Subcutaneous adipose tissue (tissue), 4 donors: Measurements from ENCODE around the gene DSG2. TPM values are rescaled to one million over a fixed set of nuclear protein-coding genes. Genes with fewer than 3 reads are reported as not detected.

Source experiments
- total RNA-seq, 4 donors: library from RNA; depleted of rRNA; stranded (reverse); fragments of >200 nt; gene quantifications; one replicate each; pipeline ENCODE4 v1.1.0, GENCODE V29; 2016
- TF ChIP-seq, protein P1 (sequence below): fragments of 450-650 bp; IDR thresholded peaks from one replicate; pipeline ENCODE4 v1.5.1; 2016; ENCODE audit warnings: low read depth, mild to moderate bottlenecking, control low read depth, antibody characterized with exemption, moderate library complexity

Gene DSG2
- total RNA-seq, 4 donors from 2014 or later = 10.8 to 39.9 (median 18.8) TPM

DNA sequence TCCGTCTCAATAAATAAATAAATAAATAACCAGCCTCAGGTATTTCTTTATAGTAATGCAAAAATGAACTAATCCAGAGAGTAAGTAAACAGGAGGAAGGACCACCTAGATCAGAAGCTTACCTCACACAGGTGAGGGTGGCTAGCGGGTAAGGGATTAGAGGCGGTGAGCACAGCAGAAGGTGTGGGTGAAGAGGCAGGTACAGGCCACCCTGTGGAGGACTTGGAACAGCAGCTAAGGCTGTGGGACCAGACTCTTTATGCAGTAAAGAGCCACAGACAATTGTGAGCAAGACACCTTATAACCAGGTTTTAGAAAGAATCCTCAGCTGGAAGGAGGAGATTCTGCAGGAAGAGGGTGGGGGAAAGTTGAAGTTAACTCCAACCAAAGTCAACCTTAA is 59.5 kb downstream of the DSG2 start:
- TF ChIP-seq, protein P1, sequence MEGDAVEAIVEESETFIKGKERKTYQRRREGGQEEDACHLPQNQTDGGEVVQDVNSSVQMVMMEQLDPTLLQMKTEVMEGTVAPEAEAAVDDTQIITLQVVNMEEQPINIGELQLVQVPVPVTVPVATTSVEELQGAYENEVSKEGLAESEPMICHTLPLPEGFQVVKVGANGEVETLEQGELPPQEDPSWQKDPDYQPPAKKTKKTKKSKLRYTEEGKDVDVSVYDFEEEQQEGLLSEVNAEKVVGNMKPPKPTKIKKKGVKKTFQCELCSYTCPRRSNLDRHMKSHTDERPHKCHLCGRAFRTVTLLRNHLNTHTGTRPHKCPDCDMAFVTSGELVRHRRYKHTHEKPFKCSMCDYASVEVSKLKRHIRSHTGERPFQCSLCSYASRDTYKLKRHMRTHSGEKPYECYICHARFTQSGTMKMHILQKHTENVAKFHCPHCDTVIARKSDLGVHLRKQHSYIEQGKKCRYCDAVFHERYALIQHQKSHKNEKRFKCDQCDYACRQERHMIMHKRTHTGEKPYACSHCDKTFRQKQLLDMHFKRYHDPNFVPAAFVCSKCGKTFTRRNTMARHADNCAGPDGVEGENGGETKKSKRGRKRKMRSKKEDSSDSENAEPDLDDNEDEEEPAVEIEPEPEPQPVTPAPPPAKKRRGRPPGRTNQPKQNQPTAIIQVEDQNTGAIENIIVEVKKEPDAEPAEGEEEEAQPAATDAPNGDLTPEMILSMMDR = no peak

DNA sequence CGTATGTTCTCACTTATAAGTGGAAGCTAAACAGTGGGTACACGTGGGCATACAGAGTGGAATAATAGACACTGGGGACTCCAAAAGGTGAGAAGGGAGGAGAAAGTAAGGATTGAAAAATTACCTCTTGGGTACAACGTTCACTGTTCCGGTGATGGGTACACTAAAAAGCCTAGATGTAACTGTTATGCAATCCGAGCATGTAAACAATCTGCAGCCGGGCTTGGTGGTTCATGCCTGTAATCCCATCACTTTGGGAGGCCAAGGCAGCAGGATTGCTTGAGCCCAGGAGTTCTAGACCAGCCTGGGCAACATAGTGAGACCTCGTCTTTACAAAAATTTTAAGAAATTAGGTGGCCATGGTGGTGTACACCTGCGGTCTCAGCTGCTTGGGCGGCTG is 60.6 kb downstream of the DSG2 start:
- TF ChIP-seq, protein P1 = no peak

DNA sequence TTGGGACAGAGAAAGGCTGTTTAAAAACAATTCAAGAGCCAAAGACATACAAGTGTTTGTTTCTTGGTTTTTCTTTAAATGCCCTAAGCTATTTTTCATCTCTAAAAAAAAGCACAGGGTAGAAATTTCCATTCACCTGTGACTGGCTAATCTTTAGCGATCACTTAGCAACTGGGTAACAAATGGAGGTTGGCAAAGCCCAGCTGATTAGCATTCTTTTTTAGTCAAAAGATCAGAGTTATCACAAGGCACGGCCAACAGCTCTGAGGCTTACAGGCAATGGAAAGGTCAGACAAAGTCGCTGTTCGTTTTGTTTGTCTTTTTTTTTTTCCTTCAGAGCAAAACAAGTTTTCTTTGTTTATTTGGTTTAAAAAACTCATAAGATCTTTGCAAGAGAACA is 64.7 kb downstream of the DSG2 start:
- TF ChIP-seq, protein P1 = no peak

DNA sequence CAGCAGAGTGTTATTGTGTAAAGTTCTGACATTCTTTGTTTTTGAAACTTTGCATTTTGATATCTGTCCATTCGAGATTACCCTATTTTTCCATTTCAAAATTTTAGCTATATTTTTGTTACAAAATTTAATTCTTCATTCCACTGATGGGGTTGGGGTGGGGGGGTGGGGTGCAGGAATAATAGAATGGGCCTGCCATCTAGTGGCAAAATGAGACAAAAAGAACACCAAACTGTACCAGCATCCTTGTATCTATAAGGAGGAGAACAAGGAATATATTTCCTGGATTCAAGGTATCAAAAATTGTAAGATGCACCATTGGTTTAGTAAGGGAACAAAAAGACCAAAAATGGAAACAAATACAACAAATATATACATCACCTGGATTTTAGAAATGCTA is 65.8 kb downstream of the DSG2 start:
- TF ChIP-seq, protein P1 = no peak

DNA sequence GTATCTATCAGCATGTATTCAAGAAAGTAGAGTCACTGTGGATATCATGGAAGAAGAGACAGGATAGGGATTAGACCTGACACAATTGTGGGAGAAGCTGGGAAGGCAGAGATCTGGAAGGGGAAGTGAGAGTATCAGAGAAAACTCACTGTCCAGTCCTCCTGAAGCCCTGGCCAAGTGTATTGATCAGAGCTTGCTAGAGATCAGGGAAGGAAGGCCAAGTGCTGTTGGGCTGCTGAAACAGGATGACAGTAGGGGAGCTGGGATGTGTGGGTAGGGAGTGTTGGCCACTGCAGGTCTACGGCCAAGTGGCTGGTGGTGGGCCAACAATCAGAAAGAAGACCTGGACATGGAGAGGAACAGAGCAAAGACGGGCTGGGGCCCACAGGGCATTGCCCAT is 67.4 kb downstream of the DSG2 start:
- TF ChIP-seq, protein P1 = no peak

DNA sequence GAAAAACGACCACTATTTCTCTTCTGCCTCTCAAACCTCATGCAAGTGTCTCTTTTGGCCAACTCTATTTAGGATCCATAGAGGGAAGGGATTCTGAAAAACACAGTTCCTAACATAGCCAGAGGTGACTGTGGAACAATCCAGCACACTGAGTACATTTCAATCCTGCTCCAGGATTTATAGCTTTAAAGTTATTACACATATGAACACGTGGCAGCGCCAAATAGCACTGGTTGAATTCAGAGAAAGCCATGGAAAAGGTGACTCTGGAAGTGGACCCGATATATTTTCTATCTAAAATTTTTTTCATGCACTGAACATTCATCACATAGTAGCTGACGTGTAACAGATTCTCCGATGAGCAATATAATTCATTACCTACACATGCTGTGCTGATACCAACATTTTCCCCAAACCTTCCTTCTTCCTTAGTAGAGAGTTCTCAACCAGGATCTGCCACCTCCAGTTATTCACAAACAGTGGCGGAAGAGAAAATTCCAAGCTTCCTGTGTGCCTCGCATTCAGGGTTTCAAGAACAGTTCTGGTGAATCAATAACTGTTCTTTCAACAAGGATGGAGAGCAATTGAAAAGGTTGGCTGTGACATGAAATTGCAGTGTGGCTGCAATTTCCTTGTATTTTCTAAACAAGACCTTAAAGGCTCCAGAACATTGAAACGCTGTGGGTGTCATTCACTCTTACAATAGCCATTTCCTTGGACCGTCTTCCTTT is 68.0 kb downstream of the DSG2 start:
- TF ChIP-seq, protein P1 = no peak

DNA sequence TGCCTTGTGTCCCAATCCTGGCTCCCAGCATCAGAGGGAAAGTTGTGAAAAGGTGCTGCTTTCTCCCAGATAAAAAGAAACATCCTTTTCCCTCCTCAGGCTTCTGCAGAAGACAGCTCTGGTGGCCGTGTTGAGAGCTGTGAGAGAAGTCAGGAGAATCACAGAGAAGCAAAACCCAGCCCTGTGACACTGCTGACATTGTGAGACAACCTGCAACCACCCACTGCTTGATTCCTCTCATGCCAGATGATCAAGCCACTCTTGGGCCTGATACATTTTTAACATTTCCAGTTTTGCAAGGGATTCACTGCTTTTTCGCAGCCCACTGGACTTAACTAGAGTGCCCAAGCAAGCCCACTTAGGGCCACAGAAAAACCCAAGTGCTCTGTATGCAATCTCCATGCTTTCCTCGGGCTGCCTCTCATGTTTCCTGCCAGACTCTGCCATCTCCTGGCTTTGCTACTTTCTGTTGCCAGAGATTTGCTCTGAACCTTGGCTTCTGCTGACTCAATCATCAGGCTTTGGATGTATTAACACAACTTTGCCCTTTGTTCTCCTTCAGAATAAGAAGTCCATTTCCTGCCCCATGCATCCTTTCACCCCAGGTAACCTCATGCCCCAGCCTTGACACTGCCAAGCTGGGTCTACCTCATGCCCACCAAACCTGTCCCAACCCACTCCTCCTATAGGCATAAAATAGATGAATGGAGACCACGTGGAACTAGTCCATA is 68.8 kb downstream of the DSG2 start:
- TF ChIP-seq, protein P1 = no peak
